Upper lobe of left lung (tissue), 6 donors: ENCODE data around the gene SRP54. TPM values are rescaled to one million over a fixed set of nuclear protein-coding genes. Genes with fewer than 3 reads are reported as not detected.
A peak's percentile ranks its signal among the peaks of the same experiment; 100 is the strongest.

Experiments used
- ATAC-seq, 2 donors: fragments of 200-7000 bp; cut with Tn5 transposase; one replicate each; pipeline ENCODE4 v1.9.1; 2022; ENCODE audit warnings: mild to moderate bottlenecking in 2 of 2, moderate library complexity in 2 of 2; ENCODE audit not compliant: low FRiP score in 2 of 2
- DNase-seq, 2 donors: peaks; one replicate each; pipeline ENCODE4 v3.0.0-alpha.2; 2019 to 2020
- H3K27ac ChIP-seq, 4 donors: fragments of 200-600 bp; sonication (generic); one replicate each; pipeline ENCODE4 v1.5.1; 2016 to 2019
- H3K27me3 ChIP-seq, 4 donors: fragments of 200-600 bp; sonication (generic); one replicate each; pipeline ENCODE4 v1.5.1; 2017 to 2019
- H3K36me3 ChIP-seq, 4 donors: fragments of 200-600 bp; sonication (generic); one replicate each; pipeline ENCODE4 v1.5.1; 2016 to 2019
- H3K4me1 ChIP-seq, 4 donors: fragments of 200-600 bp; sonication (generic); one replicate each; pipeline ENCODE4 v1.5.1; 2018 to 2019
- H3K4me3 ChIP-seq, 4 donors: fragments of 200-600 bp; sonication (generic); one replicate each; pipeline ENCODE4 v1.5.1; 2017 to 2019; ENCODE audit warnings: mild to moderate bottlenecking in 2 of 4, moderate library complexity in 1 of 4
- H3K9me3 ChIP-seq, 4 donors: fragments of 200-600 bp; sonication (generic); one replicate each; pipeline ENCODE4 v1.5.1; 2018 to 2019
- EP300 ChIP-seq, 4 donors: sonication (generic); formaldehyde crosslinking; IDR thresholded peaks; one replicate each; pipeline ENCODE4 v1.5.1; 2017; ENCODE audit warnings: antibody characterized with exemption in 4 of 4, control low read depth in 2 of 4
- POLR2A ChIP-seq, 4 donors: fragments of 450-650 bp; IDR thresholded peaks; one replicate each; pipeline ENCODE4 v1.5.1; 2016 to 2017; ENCODE audit warnings: antibody characterized with exemption in 4 of 4, mild to moderate bottlenecking in 2 of 4
- POLR2AphosphoS5 ChIP-seq, 2 donors: sonication (generic); formaldehyde crosslinking; IDR thresholded peaks; one replicate each; pipeline ENCODE4 v1.5.1; 2017; ENCODE audit warnings: antibody characterized with exemption in 2 of 2
- WGBS, 2 donors: methylation state at CpG; one replicate each; pipeline ENCODE4 v1.1.5; 2017 to 2018; 5-methylcytosine and 5-hydroxymethylcytosine counted together
- total RNA-seq, 6 donors: library from RNA; depleted of rRNA in 4 of 6; stranded (reverse); fragments of >200 nt in 4 of 6; gene quantifications; one replicate each; pipeline versions ENCODE4 v1.1.0 to v1.2.1, GENCODE V29; 2016 to 2021
- TF ChIP-seq, protein P1 (sequence below), 6 experiments: fragments of 450-650 bp in 4 of 6; fragments of 200-600 bp in 2 of 6; sonication (generic) in 2 of 6; IDR thresholded peaks; one replicate each; pipeline ENCODE4 v1.5.1; 2016 to 2019; ENCODE audit warnings: antibody characterized with exemption in 6 of 6
- donor health status: DM: no; HTN: no; CAD: no; lungs with moderate emphysema.
- donor health status: DM: no; HTN: yes; CAD: no; lungs with severe emphysema.

SRP54 gene
- total RNA-seq, 6 donors from 2014 or later = 19.0 to 99.1 (median 45.9) TPM

- WGBS, 2 donors = 92 to 95% methylated on average over 2 of the region's 2 CpGs
- H3K4me1 ChIP-seq = peaks cover 0 to 7% (median 6%) of the 10 kb centered on the region in 4 donors
- no peak for DNase-seq
- no peaks in the 10 kb centered on the region for H3K27me3 ChIP-seq
- H3K27ac ChIP-seq = no peak overlapping the region
- peaks cover 0 to 17% (median 0%) of the 10 kb centered on the region in 4 donors for H3K36me3 ChIP-seq
- ATAC-seq = no peak
- H3K9me3 ChIP-seq = no peaks in the 10 kb centered on the region
- H3K4me3 ChIP-seq = no peak overlapping the region
- TF ChIP-seq POLR2AphosphoS5 (IDR thresholded peaks at IDR 0.05) (no peak), POLR2A (IDR thresholded peaks at IDR 0.05) (no peak), EP300 (IDR thresholded peaks at IDR 0.05) (no peak)
- TF ChIP-seq, protein P1, sequence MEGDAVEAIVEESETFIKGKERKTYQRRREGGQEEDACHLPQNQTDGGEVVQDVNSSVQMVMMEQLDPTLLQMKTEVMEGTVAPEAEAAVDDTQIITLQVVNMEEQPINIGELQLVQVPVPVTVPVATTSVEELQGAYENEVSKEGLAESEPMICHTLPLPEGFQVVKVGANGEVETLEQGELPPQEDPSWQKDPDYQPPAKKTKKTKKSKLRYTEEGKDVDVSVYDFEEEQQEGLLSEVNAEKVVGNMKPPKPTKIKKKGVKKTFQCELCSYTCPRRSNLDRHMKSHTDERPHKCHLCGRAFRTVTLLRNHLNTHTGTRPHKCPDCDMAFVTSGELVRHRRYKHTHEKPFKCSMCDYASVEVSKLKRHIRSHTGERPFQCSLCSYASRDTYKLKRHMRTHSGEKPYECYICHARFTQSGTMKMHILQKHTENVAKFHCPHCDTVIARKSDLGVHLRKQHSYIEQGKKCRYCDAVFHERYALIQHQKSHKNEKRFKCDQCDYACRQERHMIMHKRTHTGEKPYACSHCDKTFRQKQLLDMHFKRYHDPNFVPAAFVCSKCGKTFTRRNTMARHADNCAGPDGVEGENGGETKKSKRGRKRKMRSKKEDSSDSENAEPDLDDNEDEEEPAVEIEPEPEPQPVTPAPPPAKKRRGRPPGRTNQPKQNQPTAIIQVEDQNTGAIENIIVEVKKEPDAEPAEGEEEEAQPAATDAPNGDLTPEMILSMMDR (IDR thresholded peaks at IDR 0.05) = no peak
Measured at GRCh38 chr14:34994668-34995067, 11.9 kb downstream of the SRP54 start.

GRCh38 chr14:34997762-34998161 lies 15.0 kb downstream of the SRP54 start:
- Histone ChIP-seq H3K27ac (peak overlapping the region in 1 of 4 donors; percentile 19), H3K4me1 (peaks cover 0 to 3% (median 1%) of the 10 kb centered on the region in 4 donors), H3K9me3 (no peaks in the 10 kb centered on the region), H3K27me3 (no peaks in the 10 kb centered on the region), H3K4me3 (no peak overlapping the region), H3K36me3 (peaks cover 0 to 45% (median under 1%) of the 10 kb centered on the region in 4 donors)
- DNase-seq = no peak
- WGBS, 2 donors = 40 to 57% methylated on average over 3 of the region's 3 CpGs
- no peak for ATAC-seq
- TF ChIP-seq, protein P1 (IDR thresholded peaks at IDR 0.05) = no peak
- no peak for TF ChIP-seq POLR2A (IDR thresholded peaks at IDR 0.05)

- TF ChIP-seq, protein P1 (IDR thresholded peaks at IDR 0.05) = no peak
- TF ChIP-seq POLR2A (IDR thresholded peaks at IDR 0.05) (no peak), POLR2AphosphoS5 (IDR thresholded peaks at IDR 0.05) (no peak), EP300 (IDR thresholded peaks at IDR 0.05) (no peak)
- no peak overlapping the region for H3K4me3 ChIP-seq
- H3K9me3 ChIP-seq = no peaks in the 10 kb centered on the region
- H3K27me3 ChIP-seq = no peaks in the 10 kb centered on the region
- WGBS, 2 donors = 96 to 98% methylated on average over 3 of the region's 3 CpGs
- no peak for DNase-seq
- no peak overlapping the region for H3K27ac ChIP-seq
- ATAC-seq = no peak
- peaks cover 0 to 60% (median 7%) of the 10 kb centered on the region in 4 donors for H3K36me3 ChIP-seq
- peaks cover 0 to 3% (median 1%) of the 10 kb centered on the region in 4 donors for H3K4me1 ChIP-seq
Measured at GRCh38 chr14:34999500-34999899, 16.7 kb downstream of the SRP54 start.

- DNase-seq = no peak
- 94 to 96% methylated on average over 2 of the region's 2 CpGs for WGBS, 2 donors
- Histone ChIP-seq H3K4me1 (peaks cover 0 to 3% (median 0%) of the 10 kb centered on the region in 4 donors), H3K27me3 (no peaks in the 10 kb centered on the region), H3K36me3 (peaks cover 0 to 71% (median 14%) of the 10 kb centered on the region in 4 donors), H3K4me3 (no peak overlapping the region), H3K27ac (no peak overlapping the region), H3K9me3 (no peaks in the 10 kb centered on the region)
- TF ChIP-seq, protein P1 (IDR thresholded peaks at IDR 0.05) = no peak
- TF ChIP-seq EP300 (IDR thresholded peaks at IDR 0.05) = no peak
- TF ChIP-seq POLR2A (IDR thresholded peaks at IDR 0.05) = no peak
- TF ChIP-seq POLR2AphosphoS5 (IDR thresholded peaks at IDR 0.05) = no peak
- no peak for ATAC-seq
Measured at GRCh38 chr14:35001621-35002020, 18.8 kb downstream of the SRP54 start.

GRCh38 chr14:35004839-35005238 lies 22.0 kb downstream of the SRP54 start:
- Histone ChIP-seq H3K27me3 (no peaks in the 10 kb centered on the region), H3K9me3 (no peaks in the 10 kb centered on the region), H3K4me3 (no peak overlapping the region), H3K36me3 (peaks cover 8 to 73% (median 25%) of the 10 kb centered on the region in 4 donors), H3K27ac (no peak overlapping the region), H3K4me1 (no peaks in the 10 kb centered on the region)
- WGBS, 2 donors = 94 to 100% methylated on average over 1 of the region's 1 CpG
- DNase-seq (no peak), ATAC-seq (no peak)
- TF ChIP-seq POLR2A (IDR thresholded peaks at IDR 0.05) = no peak
- TF ChIP-seq, protein P1 (IDR thresholded peaks at IDR 0.05) = no peak
- no peak for TF ChIP-seq POLR2AphosphoS5 (IDR thresholded peaks at IDR 0.05)
- no peak for TF ChIP-seq EP300 (IDR thresholded peaks at IDR 0.05)
